ENCODE results near the gene SERPINA9.

GRCh38 chr14:94458558-94459205, 17.3 kb downstream of the SERPINA9 start:
- TF ChIP-seq ZNF549 (tag by site-specific recombination; IDR thresholded peaks at IDR 0.05) (no peak), ZNF138 (tag by site-specific recombination; IDR thresholded peaks at IDR 0.05; ENCODE audit: borderline replicate concordance) (no peak), ZNF184 (tag by site-specific recombination; IDR thresholded peaks at IDR 0.05) (no peak), TCF7L2 (IDR thresholded peaks at IDR 0.05; ENCODE audit: borderline replicate concordance, low read depth, low read length) (no peak), TSHZ1 (tag by site-specific recombination; IDR thresholded peaks at IDR 0.05; ENCODE audit: borderline replicate concordance) (no peak), ZNF658 (tag by site-specific recombination; IDR thresholded peaks at IDR 0.05) (no peak), ZNF324 (tag by site-specific recombination; IDR thresholded peaks at IDR 0.05) (no peak), ZNF707 (tag by site-specific recombination; IDR thresholded peaks at IDR 0.05) (no peak), KLF10 (tag by site-specific recombination; IDR thresholded peaks at IDR 0.05) (no peak), ZNF266 (tag by site-specific recombination; IDR thresholded peaks at IDR 0.05; ENCODE audit: low read depth) (no peak)
- TF ChIP-seq, protein P1, sequence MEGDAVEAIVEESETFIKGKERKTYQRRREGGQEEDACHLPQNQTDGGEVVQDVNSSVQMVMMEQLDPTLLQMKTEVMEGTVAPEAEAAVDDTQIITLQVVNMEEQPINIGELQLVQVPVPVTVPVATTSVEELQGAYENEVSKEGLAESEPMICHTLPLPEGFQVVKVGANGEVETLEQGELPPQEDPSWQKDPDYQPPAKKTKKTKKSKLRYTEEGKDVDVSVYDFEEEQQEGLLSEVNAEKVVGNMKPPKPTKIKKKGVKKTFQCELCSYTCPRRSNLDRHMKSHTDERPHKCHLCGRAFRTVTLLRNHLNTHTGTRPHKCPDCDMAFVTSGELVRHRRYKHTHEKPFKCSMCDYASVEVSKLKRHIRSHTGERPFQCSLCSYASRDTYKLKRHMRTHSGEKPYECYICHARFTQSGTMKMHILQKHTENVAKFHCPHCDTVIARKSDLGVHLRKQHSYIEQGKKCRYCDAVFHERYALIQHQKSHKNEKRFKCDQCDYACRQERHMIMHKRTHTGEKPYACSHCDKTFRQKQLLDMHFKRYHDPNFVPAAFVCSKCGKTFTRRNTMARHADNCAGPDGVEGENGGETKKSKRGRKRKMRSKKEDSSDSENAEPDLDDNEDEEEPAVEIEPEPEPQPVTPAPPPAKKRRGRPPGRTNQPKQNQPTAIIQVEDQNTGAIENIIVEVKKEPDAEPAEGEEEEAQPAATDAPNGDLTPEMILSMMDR (tag by site-specific recombination; IDR thresholded peaks at IDR 0.05) = no peak
- TF ChIP-seq, protein P2, sequence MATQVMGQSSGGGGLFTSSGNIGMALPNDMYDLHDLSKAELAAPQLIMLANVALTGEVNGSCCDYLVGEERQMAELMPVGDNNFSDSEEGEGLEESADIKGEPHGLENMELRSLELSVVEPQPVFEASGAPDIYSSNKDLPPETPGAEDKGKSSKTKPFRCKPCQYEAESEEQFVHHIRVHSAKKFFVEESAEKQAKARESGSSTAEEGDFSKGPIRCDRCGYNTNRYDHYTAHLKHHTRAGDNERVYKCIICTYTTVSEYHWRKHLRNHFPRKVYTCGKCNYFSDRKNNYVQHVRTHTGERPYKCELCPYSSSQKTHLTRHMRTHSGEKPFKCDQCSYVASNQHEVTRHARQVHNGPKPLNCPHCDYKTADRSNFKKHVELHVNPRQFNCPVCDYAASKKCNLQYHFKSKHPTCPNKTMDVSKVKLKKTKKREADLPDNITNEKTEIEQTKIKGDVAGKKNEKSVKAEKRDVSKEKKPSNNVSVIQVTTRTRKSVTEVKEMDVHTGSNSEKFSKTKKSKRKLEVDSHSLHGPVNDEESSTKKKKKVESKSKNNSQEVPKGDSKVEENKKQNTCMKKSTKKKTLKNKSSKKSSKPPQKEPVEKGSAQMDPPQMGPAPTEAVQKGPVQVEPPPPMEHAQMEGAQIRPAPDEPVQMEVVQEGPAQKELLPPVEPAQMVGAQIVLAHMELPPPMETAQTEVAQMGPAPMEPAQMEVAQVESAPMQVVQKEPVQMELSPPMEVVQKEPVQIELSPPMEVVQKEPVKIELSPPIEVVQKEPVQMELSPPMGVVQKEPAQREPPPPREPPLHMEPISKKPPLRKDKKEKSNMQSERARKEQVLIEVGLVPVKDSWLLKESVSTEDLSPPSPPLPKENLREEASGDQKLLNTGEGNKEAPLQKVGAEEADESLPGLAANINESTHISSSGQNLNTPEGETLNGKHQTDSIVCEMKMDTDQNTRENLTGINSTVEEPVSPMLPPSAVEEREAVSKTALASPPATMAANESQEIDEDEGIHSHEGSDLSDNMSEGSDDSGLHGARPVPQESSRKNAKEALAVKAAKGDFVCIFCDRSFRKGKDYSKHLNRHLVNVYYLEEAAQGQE (tag by site-specific recombination; IDR thresholded peaks at IDR 0.05) = no peak
